SK-N-SH treated with all-trans-retinoic acid at 6 μM for 48 hours (cell line): ENCODE measurements around the gene ADGRB3.

ENCODE experiments used
- ATAC-seq: fragments of 200-7000 bp; cut with Tn5 transposase; 3 replicates; pipeline ENCODE4 v1.9.1; 2020; ENCODE audit warnings: mild to moderate bottlenecking, moderate library complexity
- ARNTL ChIP-seq: fragments of 450-650 bp; formaldehyde crosslinking; IDR thresholded peaks from 2 replicates; pipeline ENCODE4 v1.5.0; 2020; ENCODE audit warnings: low read depth, mild to moderate bottlenecking, moderate library complexity, borderline replicate concordance
- CSDC2 ChIP-seq: fragments of 250-450 bp; sonication (Bioruptor Pico); IDR thresholded peaks from 2 replicates; pipeline ENCODE4 v1.5.0; 2020; ENCODE audit warnings: mild to moderate bottlenecking, moderate library complexity
- ESRRG ChIP-seq: fragments of 250-450 bp; sonication (Bioruptor Pico); IDR thresholded peaks from 2 replicates; pipeline ENCODE4 v1.6.1; 2021; ENCODE audit warnings: mild to moderate bottlenecking
- GLIS3 ChIP-seq: fragments of 250-450 bp; sonication (Bioruptor Pico); IDR thresholded peaks from 2 replicates; pipeline ENCODE4 v1.5.0; 2020; ENCODE audit warnings: mild to moderate bottlenecking, moderate library complexity
- ISL1 ChIP-seq: fragments of 250-450 bp; sonication (Bioruptor Pico); IDR thresholded peaks from 2 replicates; pipeline ENCODE4 v2.1.2; 2022; ENCODE audit warnings: mild to moderate bottlenecking, moderate library complexity
- OSR1 ChIP-seq: fragments of 250-450 bp; sonication (Bioruptor Pico); IDR thresholded peaks from 2 replicates; pipeline ENCODE4 v1.8.0; 2022; ENCODE audit warnings: moderate library complexity, mild to moderate bottlenecking, inconsistent platforms
- PATZ1 ChIP-seq: fragments of 250-450 bp; sonication (Bioruptor Pico); IDR thresholded peaks from 2 replicates; pipeline ENCODE4 v1.8.0; 2020; ENCODE audit warnings: mild to moderate bottlenecking, moderate library complexity, borderline replicate concordance
- SNAI2 ChIP-seq: fragments of 250-450 bp; sonication (Bioruptor Pico); IDR thresholded peaks from 2 replicates; pipeline ENCODE4 v1.5.0; 2020; ENCODE audit warnings: mild to moderate bottlenecking, moderate library complexity
- ZFP3 ChIP-seq: fragments of 250-450 bp; sonication (Bioruptor Pico); IDR thresholded peaks from 2 replicates; pipeline ENCODE4 v1.5.0; 2020; ENCODE audit warnings: mild to moderate bottlenecking, moderate library complexity
- ZFP30 ChIP-seq: fragments of 450-650 bp; formaldehyde crosslinking; IDR thresholded peaks from 2 replicates; pipeline ENCODE4 v1.5.0; 2022; ENCODE audit warnings: mild to moderate bottlenecking, moderate library complexity
- ZNF565 ChIP-seq: fragments of 450-650 bp; formaldehyde crosslinking; conservative IDR thresholded peaks from 2 replicates; pipeline ENCODE4 v1.5.0; 2020; ENCODE audit warnings: low read depth, mild to moderate bottlenecking, moderate library complexity
- ZNF70 ChIP-seq: fragments of 450-650 bp; formaldehyde crosslinking; IDR thresholded peaks from 2 replicates; pipeline ENCODE4 v1.5.0; 2020; ENCODE audit warnings: mild to moderate bottlenecking, moderate library complexity
- ZNF8 ChIP-seq: fragments of 450-650 bp; formaldehyde crosslinking; IDR thresholded peaks from 2 replicates; pipeline ENCODE4 v1.5.0; 2020; ENCODE audit warnings: mild to moderate bottlenecking, moderate library complexity
- TF ChIP-seq, protein P1 (sequence below): fragments of 250-450 bp; sonication (Bioruptor Pico); IDR thresholded peaks from 2 replicates; pipeline ENCODE4 v1.5.1; 2020; ENCODE audit warnings: low read depth, mild to moderate bottlenecking, moderate library complexity
- TF ChIP-seq, protein P2 (sequence below): fragments of 250-450 bp; sonication (Bioruptor Pico); IDR thresholded peaks from 2 replicates; pipeline ENCODE4 v1.5.1; 2021; ENCODE audit warnings: mild to moderate bottlenecking, moderate library complexity
- TF ChIP-seq, protein P3 (sequence below): fragments of 250-450 bp; sonication (Bioruptor Pico); IDR thresholded peaks from 2 replicates; pipeline ENCODE4 v1.8.0; 2021; ENCODE audit warnings: low read depth, mild to moderate bottlenecking, moderate library complexity, borderline replicate concordance
- TF ChIP-seq, protein P4 (sequence below): fragments of 250-450 bp; sonication (Bioruptor Pico); IDR thresholded peaks from 2 replicates; pipeline ENCODE4 v1.5.0; 2020; ENCODE audit warnings: mild to moderate bottlenecking, moderate library complexity

The ADGRB3 gene

DNA sequence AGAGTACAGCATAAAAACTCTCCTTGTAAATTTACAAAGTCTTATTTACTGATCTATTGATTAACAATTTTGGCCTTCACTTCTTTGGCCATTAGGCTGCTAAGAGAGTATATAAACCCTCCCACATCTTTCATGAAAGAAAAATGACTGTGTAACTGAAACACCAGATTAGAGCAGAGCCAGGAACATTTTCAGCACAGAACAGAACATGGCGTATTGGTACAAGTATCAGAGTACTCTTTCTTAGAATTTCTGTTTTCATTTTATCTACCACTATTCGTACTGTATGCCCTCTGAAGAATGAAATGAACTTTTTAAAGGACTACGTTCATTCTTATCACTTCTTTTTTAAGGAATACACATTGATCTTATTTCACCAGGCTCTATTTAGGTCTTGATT is 550.2 kb downstream of the ADGRB3 start:
- ATAC-seq, result no peak
- TF ChIP-seq ISL1 (no peak), GLIS3 (CRISPR knock-in tag) (no peak), OSR1 (CRISPR knock-in tag) (no peak), ZFP30 (CRISPR knock-in tag) (no peak), CSDC2 (CRISPR knock-in tag) (no peak), ZNF8 (no peak), ARNTL (CRISPR knock-in tag) (no peak), ZNF70 (CRISPR knock-in tag) (no peak), ESRRG (CRISPR knock-in tag) (no peak), PATZ1 (CRISPR knock-in tag) (no peak), ZFP3 (CRISPR knock-in tag) (no peak), ZNF565 (CRISPR knock-in tag) (no peak)
- TF ChIP-seq, protein P1, sequence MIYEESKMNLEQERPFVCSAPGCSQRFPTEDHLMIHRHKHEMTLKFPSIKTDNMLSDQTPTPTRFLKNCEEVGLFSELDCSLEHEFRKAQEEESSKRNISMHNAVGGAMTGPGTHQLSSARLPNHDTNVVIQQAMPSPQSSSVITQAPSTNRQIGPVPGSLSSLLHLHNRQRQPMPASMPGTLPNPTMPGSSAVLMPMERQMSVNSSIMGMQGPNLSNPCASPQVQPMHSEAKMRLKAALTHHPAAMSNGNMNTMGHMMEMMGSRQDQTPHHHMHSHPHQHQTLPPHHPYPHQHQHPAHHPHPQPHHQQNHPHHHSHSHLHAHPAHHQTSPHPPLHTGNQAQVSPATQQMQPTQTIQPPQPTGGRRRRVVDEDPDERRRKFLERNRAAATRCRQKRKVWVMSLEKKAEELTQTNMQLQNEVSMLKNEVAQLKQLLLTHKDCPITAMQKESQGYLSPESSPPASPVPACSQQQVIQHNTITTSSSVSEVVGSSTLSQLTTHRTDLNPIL, result no peak
- TF ChIP-seq, protein P2, sequence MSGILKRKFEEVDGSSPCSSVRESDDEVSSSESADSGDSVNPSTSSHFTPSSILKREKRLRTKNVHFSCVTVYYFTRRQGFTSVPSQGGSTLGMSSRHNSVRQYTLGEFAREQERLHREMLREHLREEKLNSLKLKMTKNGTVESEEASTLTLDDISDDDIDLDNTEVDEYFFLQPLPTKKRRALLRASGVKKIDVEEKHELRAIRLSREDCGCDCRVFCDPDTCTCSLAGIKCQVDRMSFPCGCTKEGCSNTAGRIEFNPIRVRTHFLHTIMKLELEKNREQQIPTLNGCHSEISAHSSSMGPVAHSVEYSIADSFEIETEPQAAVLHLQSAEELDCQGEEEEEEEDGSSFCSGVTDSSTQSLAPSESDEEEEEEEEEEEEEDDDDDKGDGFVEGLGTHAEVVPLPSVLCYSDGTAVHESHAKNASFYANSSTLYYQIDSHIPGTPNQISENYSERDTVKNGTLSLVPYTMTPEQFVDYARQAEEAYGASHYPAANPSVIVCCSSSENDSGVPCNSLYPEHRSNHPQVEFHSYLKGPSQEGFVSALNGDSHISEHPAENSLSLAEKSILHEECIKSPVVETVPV (CRISPR knock-in tag), result no peak
- TF ChIP-seq, protein P3, sequence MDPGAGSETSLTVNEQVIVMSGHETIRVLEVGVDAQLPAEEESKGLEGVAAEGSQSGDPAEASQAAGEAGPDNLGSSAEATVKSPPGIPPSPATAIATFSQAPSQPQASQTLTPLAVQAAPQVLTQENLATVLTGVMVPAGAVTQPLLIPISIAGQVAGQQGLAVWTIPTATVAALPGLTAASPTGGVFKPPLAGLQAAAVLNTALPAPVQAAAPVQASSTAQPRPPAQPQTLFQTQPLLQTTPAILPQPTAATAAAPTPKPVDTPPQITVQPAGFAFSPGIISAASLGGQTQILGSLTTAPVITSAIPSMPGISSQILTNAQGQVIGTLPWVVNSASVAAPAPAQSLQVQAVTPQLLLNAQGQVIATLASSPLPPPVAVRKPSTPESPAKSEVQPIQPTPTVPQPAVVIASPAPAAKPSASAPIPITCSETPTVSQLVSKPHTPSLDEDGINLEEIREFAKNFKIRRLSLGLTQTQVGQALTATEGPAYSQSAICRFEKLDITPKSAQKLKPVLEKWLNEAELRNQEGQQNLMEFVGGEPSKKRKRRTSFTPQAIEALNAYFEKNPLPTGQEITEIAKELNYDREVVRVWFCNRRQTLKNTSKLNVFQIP (CRISPR knock-in tag), result no peak

DNA sequence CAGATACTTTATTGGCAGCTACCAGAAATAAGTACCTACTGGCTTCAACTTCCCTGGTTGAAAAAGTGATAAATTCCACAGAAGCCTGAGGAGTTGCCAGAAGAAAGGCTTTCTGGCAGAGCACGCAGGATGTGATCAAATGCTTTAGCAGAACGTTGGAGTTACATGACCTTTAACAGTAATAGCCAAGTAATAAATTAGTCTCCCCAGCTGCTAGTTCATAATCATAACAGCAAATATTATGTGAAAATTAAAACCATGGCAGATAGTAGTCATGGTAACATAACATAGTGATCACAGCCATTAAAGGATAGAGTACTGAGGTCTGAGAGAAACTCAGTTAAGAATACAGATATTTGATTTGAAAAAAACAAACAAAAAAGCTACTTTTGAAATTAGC is 567.7 kb downstream of the ADGRB3 start:
- TF ChIP-seq ISL1, result peak; percentile 70
- no peak for TF ChIP-seq ZNF70 (CRISPR knock-in tag)
- no peak for ATAC-seq

GRCh38 chr6:69216127-69216526 is 581.0 kb downstream of the ADGRB3 start:
- ATAC-seq, result no peak

More at GRCh38 chr6:69216127-69216526, 581.0 kb downstream of the ADGRB3 start:
- TF ChIP-seq CSDC2 (CRISPR knock-in tag) (no peak), PATZ1 (CRISPR knock-in tag) (no peak), SNAI2 (no peak), ESRRG (CRISPR knock-in tag) (no peak), ZFP30 (CRISPR knock-in tag) (no peak), ZNF565 (CRISPR knock-in tag) (no peak), ZNF8 (no peak), ZNF70 (CRISPR knock-in tag) (no peak)
- TF ChIP-seq, protein P4, sequence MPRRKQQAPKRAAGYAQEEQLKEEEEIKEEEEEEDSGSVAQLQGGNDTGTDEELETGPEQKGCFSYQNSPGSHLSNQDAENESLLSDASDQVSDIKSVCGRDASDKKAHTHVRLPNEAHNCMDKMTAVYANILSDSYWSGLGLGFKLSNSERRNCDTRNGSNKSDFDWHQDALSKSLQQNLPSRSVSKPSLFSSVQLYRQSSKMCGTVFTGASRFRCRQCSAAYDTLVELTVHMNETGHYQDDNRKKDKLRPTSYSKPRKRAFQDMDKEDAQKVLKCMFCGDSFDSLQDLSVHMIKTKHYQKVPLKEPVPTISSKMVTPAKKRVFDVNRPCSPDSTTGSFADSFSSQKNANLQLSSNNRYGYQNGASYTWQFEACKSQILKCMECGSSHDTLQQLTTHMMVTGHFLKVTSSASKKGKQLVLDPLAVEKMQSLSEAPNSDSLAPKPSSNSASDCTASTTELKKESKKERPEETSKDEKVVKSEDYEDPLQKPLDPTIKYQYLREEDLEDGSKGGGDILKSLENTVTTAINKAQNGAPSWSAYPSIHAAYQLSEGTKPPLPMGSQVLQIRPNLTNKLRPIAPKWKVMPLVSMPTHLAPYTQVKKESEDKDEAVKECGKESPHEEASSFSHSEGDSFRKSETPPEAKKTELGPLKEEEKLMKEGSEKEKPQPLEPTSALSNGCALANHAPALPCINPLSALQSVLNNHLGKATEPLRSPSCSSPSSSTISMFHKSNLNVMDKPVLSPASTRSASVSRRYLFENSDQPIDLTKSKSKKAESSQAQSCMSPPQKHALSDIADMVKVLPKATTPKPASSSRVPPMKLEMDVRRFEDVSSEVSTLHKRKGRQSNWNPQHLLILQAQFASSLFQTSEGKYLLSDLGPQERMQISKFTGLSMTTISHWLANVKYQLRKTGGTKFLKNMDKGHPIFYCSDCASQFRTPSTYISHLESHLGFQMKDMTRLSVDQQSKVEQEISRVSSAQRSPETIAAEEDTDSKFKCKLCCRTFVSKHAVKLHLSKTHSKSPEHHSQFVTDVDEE, result no peak
